NCI-H1092 treated with DMSO at 0.1 percent for 48 hours (cell line): ENCODE data around the gene COL4A6.

Source experiments
- DNase-seq: peaks from one replicate; lab custom pipeline; 2025; lab: John Stamatoyannopoulos, UW

The COL4A6 gene

GRCh38 chrX:108331126-108331909, 106.9 kb downstream of the COL4A6 start:
- DNase-seq, result no peak

GRCh38 chrX:108323751-108324150, 114.5 kb downstream of the COL4A6 start:
- no peak for DNase-seq

- DNase-seq, result no peak
Measured at GRCh38 chrX:108322234-108322633, 116.0 kb downstream of the COL4A6 start.

- no peak for DNase-seq
Measured at GRCh38 chrX:108316456-108316855, 121.8 kb downstream of the COL4A6 start.

- DNase-seq, result no peak
Measured at GRCh38 chrX:108313669-108314068, 124.6 kb downstream of the COL4A6 start.

- DNase-seq, result peak; percentile 88
Measured at GRCh38 chrX:108312957-108313356, 125.3 kb downstream of the COL4A6 start.

GRCh38 chrX:108312011-108312410, 126.2 kb downstream of the COL4A6 start:
- no peak for DNase-seq

GRCh38 chrX:108310506-108310905, 127.7 kb downstream of the COL4A6 start:
- DNase-seq, result no peak

- no peak for DNase-seq
Measured at GRCh38 chrX:108309144-108309543, 129.1 kb downstream of the COL4A6 start.

- DNase-seq, result peak; percentile 15
Measured at GRCh38 chrX:108307132-108308085, 130.8 kb downstream of the COL4A6 start.

- DNase-seq, result no peak
Measured at GRCh38 chrX:108306086-108306485, 132.1 kb downstream of the COL4A6 start.

GRCh38 chrX:108304757-108305156, 133.5 kb downstream of the COL4A6 start:
- no peak for DNase-seq

GRCh38 chrX:108304210-108304609, 134.0 kb downstream of the COL4A6 start:
- DNase-seq, result peak; percentile 50

GRCh38 chrX:108303682-108304081, 134.5 kb downstream of the COL4A6 start:
- no peak for DNase-seq

GRCh38 chrX:108299704-108300103, 138.5 kb downstream of the COL4A6 start:
- DNase-seq, result no peak

GRCh38 chrX:108299101-108299591, 139.1 kb downstream of the COL4A6 start:
- DNase-seq, result no peak

- DNase-seq, result no peak
Measured at GRCh38 chrX:108298165-108298602, 140.0 kb downstream of the COL4A6 start.

GRCh38 chrX:108297290-108297689, 140.9 kb downstream of the COL4A6 start:
- DNase-seq, result no peak

- no peak for DNase-seq
Measured at GRCh38 chrX:108292053-108292452, 146.2 kb downstream of the COL4A6 start.

GRCh38 chrX:108285918-108286317, 152.3 kb downstream of the COL4A6 start:
- DNase-seq, result no peak

GRCh38 chrX:108285356-108285755, 152.9 kb downstream of the COL4A6 start:
- no peak for DNase-seq

GRCh38 chrX:108275732-108276131, 162.5 kb downstream of the COL4A6 start:
- DNase-seq, result no peak

- peak; percentile 11 for DNase-seq
Measured at GRCh38 chrX:108271397-108271787, 166.8 kb downstream of the COL4A6 start.
